SK-N-SH (cell line): ENCODE measurements around the gene RPL15. TPM values are rescaled to one million over a fixed set of nuclear protein-coding genes. Genes with fewer than 3 reads are reported as not detected.

Experiments used
- CTCF ChIA-PET: fragments of 300-600, 350-600 bp; formaldehyde crosslinking; extraction: SDS; loops from one replicate; lab custom pipeline; 2021; lab: Yijun Ruan, JAX
- POLR2A ChIA-PET: fragments of 350-600 bp; sonication (Branson Sonifier 250); formaldehyde crosslinking; extraction: SDS; loops from one replicate; lab custom pipeline; 2020; ENCODE audit warnings: antibody characterized with exemption, inconsistent platforms; lab: Yijun Ruan, JAX
- DNase-seq: peaks from one replicate; pipeline ENCODE4 v3.0.0; 2012
- H2AFZ ChIP-seq: fragments of 200-600 bp; sonication (generic); 2 replicates; pipeline ENCODE4 v1.8.1; 2016; ENCODE audit warnings: antibody characterized with exemption, mild to moderate bottlenecking, low read depth
- H3F3A ChIP-seq: fragments of 200-600 bp; sonication (generic); replicated peaks from 2 replicates; pipeline ENCODE3; 2016; ENCODE audit warnings: antibody characterized with exemption, mild to moderate bottlenecking; ENCODE audit not compliant: insufficient read depth
- H3K27ac ChIP-seq, 2 experiments: fragments of 200-500 bp in 1 of 2; fragments of 200-600 bp in 1 of 2; sonication (Bioruptor generic) in 1 of 2; sonication (generic), shearing (Covaris generic) in 1 of 2; 2 replicates each; pipeline versions ENCODE4 v1.5.1 to v1.6.1; 2014 to 2016; ENCODE audit warnings: low read depth in 2 of 2, inconsistent platforms in 1 of 2, low read length in 1 of 2, mild to moderate bottlenecking in 1 of 2, mixed read lengths in 1 of 2
- H3K27me3 ChIP-seq: fragments of 200-600 bp; sonication (generic), shearing (Covaris generic); 2 replicates; pipeline ENCODE4 v1.6.1; 2016; ENCODE audit warnings: mixed run types; ENCODE audit not compliant: insufficient read depth
- H3K36me3 ChIP-seq, 2 experiments: fragments of 200-500 bp in 1 of 2; fragments of 200-600 bp in 1 of 2; sonication (Bioruptor generic) in 1 of 2; sonication (generic) in 1 of 2; replicated peaks in 1 of 2; 2 replicates each; pipeline versions ENCODE3 to v1.5.1; 2014 to 2016; ENCODE audit warnings: low read length in 1 of 2, mild to moderate bottlenecking in 1 of 2; ENCODE audit not compliant: insufficient read depth in 2 of 2, control insufficient read depth in 1 of 2
- H3K4me1 ChIP-seq, 2 experiments: fragments of 200-500 bp in 1 of 2; fragments of 200-600 bp in 1 of 2; sonication (Bioruptor generic) in 1 of 2; sonication (generic), shearing (Covaris generic) in 1 of 2; 2 replicates each; pipeline versions ENCODE4 v1.5.1 to v1.6.1; 2014 to 2016; ENCODE audit warnings: low read depth in 1 of 2, low read length in 1 of 2, mixed run types in 1 of 2; ENCODE audit not compliant: insufficient read depth in 2 of 2, control insufficient read depth in 1 of 2
- H3K4me2 ChIP-seq: fragments of 200-600 bp; sonication (generic), shearing (Covaris generic); 2 replicates; pipeline ENCODE4 v1.6.1; 2017; ENCODE audit warnings: mixed run types
- H3K4me3 ChIP-seq, 2 experiments: fragments of 200-500 bp in 1 of 2; fragments of 200-600 bp in 1 of 2; sonication (Bioruptor generic) in 1 of 2; sonication (generic), shearing (Covaris generic) in 1 of 2; 2 replicates each; pipeline versions ENCODE4 v1.5.1 to v1.8.1; 2014 to 2016; ENCODE audit warnings: low read depth in 2 of 2, inconsistent platforms in 1 of 2, low read length in 1 of 2, mild to moderate bottlenecking in 1 of 2, mixed read lengths in 1 of 2, moderate library complexity in 1 of 2
- H3K79me2 ChIP-seq: fragments of 200-600 bp; sonication (generic); 2 replicates; pipeline ENCODE4 v1.8.1; 2017; ENCODE audit warnings: mild to moderate bottlenecking; ENCODE audit not compliant: insufficient read depth
- H3K9ac ChIP-seq: fragments of 200-600 bp; sonication (generic); 2 replicates; pipeline ENCODE4 v1.6.1; 2017; ENCODE audit warnings: mixed run types
- H3K9me2 ChIP-seq: fragments of 200-600 bp; sonication (generic); 2 replicates; pipeline ENCODE4 v1.6.1; 2017; ENCODE audit warnings: mixed run types
- H3K9me3 ChIP-seq: fragments of 200-600 bp; sonication (generic); 2 replicates; pipeline ENCODE4 v1.6.1; 2017; ENCODE audit warnings: mixed run types, mild to moderate bottlenecking, moderate library complexity
- H4K20me1 ChIP-seq: fragments of 200-600 bp; sonication (generic); 2 replicates; pipeline ENCODE4 v1.6.1; 2017; ENCODE audit warnings: mild to moderate bottlenecking, mixed run types; ENCODE audit not compliant: insufficient read depth
- CHD2 ChIP-seq: fragments of 150-350 bp; IDR thresholded peaks from 2 replicates; pipeline ENCODE4 v1.6.1; 2018; ENCODE audit warnings: low read length; ENCODE audit not compliant: partially characterized antibody
- CTCF ChIP-seq: fragments of 200-600 bp; sonication (generic); IDR thresholded peaks from 2 replicates; pipeline ENCODE4 v1.6.1; 2017; ENCODE audit warnings: antibody characterized with exemption, mild to moderate bottlenecking, moderate library complexity
- EP300 ChIP-seq, 2 experiments: IDR thresholded peaks; 2 replicates each; pipeline versions ENCODE4 v1.4.0 to v1.6.1; 2012; ENCODE audit warnings: borderline replicate concordance in 1 of 2, low read depth in 1 of 2, low read length in 1 of 2
- EZH2phosphoT487 ChIP-seq: fragments of 200-600 bp; sonication (generic); IDR thresholded peaks from 2 replicates; pipeline ENCODE4 v1.6.1; 2017; ENCODE audit warnings: low read depth, mixed run types, mild to moderate bottlenecking, antibody characterized with exemption, moderate library complexity, borderline replicate concordance
- FOSL2 ChIP-seq: IDR thresholded peaks from 2 replicates; pipeline ENCODE4 v1.4.0; 2012; ENCODE audit warnings: low read depth, mild to moderate bottlenecking, moderate library complexity, borderline replicate concordance
- FOXJ3 ChIP-seq: sonication (generic); formaldehyde crosslinking; IDR thresholded peaks from 2 replicates; pipeline ENCODE4 v1.5.1; 2020; ENCODE audit warnings: mild to moderate bottlenecking, missing genetic modification reagents
- FOXM1 ChIP-seq: IDR thresholded peaks from 2 replicates; pipeline ENCODE4 v1.4.0; 2012; ENCODE audit warnings: low read depth, mild to moderate bottlenecking
- IRF3 ChIP-seq: fragments of 150-350 bp; IDR thresholded peaks from 2 replicates; pipeline ENCODE4 v1.6.1; 2016; ENCODE audit warnings: mild to moderate bottlenecking, low read depth, low read length
- MAX ChIP-seq: IDR thresholded peaks from 2 replicates; pipeline ENCODE4 v1.4.0; 2012; ENCODE audit warnings: low read depth
- MXI1 ChIP-seq: IDR thresholded peaks from 2 replicates; pipeline ENCODE4 v1.6.1; 2012; ENCODE audit warnings: mild to moderate bottlenecking, low read depth, low read length, improper control_type of control experiment
- NFIC ChIP-seq: IDR thresholded peaks from 2 replicates; pipeline ENCODE4 v1.4.0; 2012; ENCODE audit warnings: borderline replicate concordance
- POLR2AphosphoS5 ChIP-seq: IDR thresholded peaks from 2 replicates; pipeline ENCODE4 v1.6.1; 2012; ENCODE audit warnings: low read depth, low read length
- RAD21 ChIP-seq: IDR thresholded peaks from 2 replicates; pipeline ENCODE4 v1.6.1; 2012; ENCODE audit warnings: mild to moderate bottlenecking, low read length
- RCOR1 ChIP-seq: fragments of 150-350 bp; IDR thresholded peaks from 2 replicates; pipeline ENCODE4 v1.6.1; 2017; ENCODE audit warnings: antibody characterized with exemption, low read length
- REST ChIP-seq: IDR thresholded peaks from 2 replicates; pipeline ENCODE4 v1.6.1; 2012; ENCODE audit warnings: mild to moderate bottlenecking, low read depth, low read length, moderate library complexity
- RFX5 ChIP-seq: IDR thresholded peaks from 2 replicates; pipeline ENCODE4 v1.6.1; 2012; ENCODE audit warnings: mild to moderate bottlenecking, improper control_type of control experiment, low read length
- TAF1 ChIP-seq: IDR thresholded peaks from 2 replicates; pipeline ENCODE4 v1.6.1; 2012; ENCODE audit warnings: low read depth, mild to moderate bottlenecking, low read length, moderate library complexity, borderline replicate concordance
- TCF12 ChIP-seq: IDR thresholded peaks from 2 replicates; pipeline ENCODE4 v1.4.0; 2012
- WGBS: methylation state at CpG from one replicate; pipeline ENCODE4 v1.1.6; 2017; ENCODE audit warnings: low lambda C conversion rate; 5-methylcytosine and 5-hydroxymethylcytosine counted together
- polyA plus RNA-seq, 3 experiments: library from polyadenylated mRNA; depleted of rRNA; stranded (reverse); fragments of >200 nt; gene quantifications; 2 replicates each; pipeline ENCODE4 v1.2.3, GENCODE V29; 2012

Gene RPL15
- polyA plus RNA-seq, 1 of the 3 experiments (the other 2 are of a cell fraction) = 5,582 TPM

DNA sequence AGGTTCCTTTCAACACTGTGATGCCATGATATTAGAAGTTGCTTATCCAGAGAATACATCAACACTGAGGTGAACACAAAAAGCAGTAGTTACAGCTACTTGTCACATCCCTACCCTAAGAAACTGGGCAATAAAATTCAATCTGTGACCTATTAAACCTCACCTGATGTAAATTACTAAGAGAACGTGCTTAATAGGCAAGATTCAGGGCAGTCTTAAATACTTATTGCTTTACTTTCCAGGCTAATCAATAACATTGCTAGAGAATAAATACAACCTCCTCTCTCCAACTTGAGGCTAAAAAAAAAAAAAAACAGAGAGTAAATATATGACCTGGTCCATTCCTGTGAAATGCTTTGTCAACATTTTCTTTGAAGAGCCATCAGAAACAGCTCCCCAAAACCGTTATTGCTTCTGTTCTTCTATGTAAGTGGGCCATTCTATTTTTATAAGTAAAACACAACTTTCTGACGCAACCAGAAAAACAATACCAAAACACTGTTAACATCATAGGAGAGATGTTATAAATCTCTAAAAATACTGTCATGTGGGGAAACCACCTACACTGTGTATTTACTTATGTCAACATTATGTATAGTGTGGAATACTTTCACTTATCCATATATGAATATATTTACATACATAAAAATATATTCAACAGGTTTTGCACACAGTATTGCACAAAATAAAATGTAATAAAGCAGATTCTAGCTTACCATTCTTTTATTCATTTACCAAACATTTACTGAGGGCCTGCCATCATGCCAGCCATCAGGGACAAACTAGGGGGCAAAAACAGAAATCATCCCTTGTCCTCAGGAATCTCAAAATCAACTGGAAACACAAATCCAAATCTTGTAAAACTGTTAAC, 2.8 kb upstream of the RPL15 start:
- Histone ChIP-seq H3K79me2 (peaks cover 83% of the 10 kb centered on the region), H3K36me3 (peaks cover 26 to 34% of the 10 kb centered on the region in 2 experiments), H2AFZ (no peak overlapping the region), H4K20me1 (peaks cover 16% of the 10 kb centered on the region), H3K27me3 (no peaks in the 10 kb centered on the region), H3K9ac (no peak overlapping the region), H3K9me3 (no peaks in the 10 kb centered on the region), H3F3A (peaks cover 21% of the 10 kb centered on the region), H3K4me2 (peak overlapping the region; percentile 96; the same call in 1 of the 2 replicates), H3K4me3 (no peak overlapping the region), H3K27ac (no peak overlapping the region), H3K9me2 (no peaks in the 10 kb centered on the region), H3K4me1 (peaks cover 0 to 12% of the 10 kb centered on the region in 2 experiments; a peak in 2 of 4 replicates)
- 89% methylated on average over 3 of the region's 3 CpGs for WGBS
- CTCF ChIA-PET = interaction anchor here (0.9 kb wide), 1 partner anchor 769 kb away, joined by 3 read pairs; no protein-coding TSS in a partner anchor
- TF ChIP-seq TAF1 = no peak
- POLR2A ChIA-PET = no interaction called here
- no peak for DNase-seq

DNA sequence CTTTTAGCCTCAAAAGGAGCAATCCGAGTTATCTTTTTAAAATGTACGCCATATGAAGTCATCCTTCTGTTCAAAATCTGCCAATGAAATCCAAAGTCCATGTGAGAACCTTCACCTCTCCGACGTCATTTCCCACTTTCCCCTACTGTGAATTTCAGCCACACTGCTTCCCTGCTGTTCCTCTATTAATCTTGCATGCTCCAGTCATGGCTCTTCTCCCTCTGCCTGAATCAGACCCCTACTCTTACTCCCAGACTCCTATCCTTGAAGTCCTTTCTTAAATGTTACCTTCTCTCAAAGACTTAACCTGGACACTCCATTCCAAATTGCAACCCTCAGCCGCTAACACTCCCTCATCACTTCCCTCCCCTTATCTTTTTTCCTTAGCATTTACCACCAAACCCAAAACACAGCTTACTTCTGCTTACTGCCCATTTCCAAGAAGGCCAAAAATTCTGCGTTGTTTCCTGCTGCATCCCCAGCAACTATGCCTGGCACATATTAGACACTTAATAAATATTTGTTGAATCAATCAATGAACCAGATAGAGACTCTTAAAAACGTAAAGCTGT, 1.3 kb upstream of the RPL15 start:
- no peaks in the 10 kb centered on the region for H3K9me3 ChIP-seq
- H3K36me3 ChIP-seq = peaks cover 28 to 30% of the 10 kb centered on the region in 2 experiments
- peak overlapping the region; percentile 76 for H2AFZ ChIP-seq
- peak; percentile 39 for DNase-seq
- peak overlapping the region; percentile 96 for H3K4me2 ChIP-seq
- peaks cover 31% of the 10 kb centered on the region for H4K20me1 ChIP-seq
- peaks cover 95% of the 10 kb centered on the region for H3K79me2 ChIP-seq
- no peaks in the 10 kb centered on the region for H3K9me2 ChIP-seq
- ChIA-PET CTCF (interaction anchor here (1.2 to 2.4 kb wide), 3 partner anchors 8 to 77 kb away, joined by 3 to 11 read pairs (median 7); no protein-coding TSS in a partner anchor), POLR2A (interaction anchor here (1.1 to 2.2 kb wide), 6 partner anchors 25 to 180 kb away, joined by 3 to 13 read pairs (median 6); no protein-coding TSS in a partner anchor)
- H3F3A ChIP-seq = peaks cover 32% of the 10 kb centered on the region
- no peaks in the 10 kb centered on the region for H3K27me3 ChIP-seq
- H3K4me3 ChIP-seq = peak overlapping the region; percentile 94 to 96
- peaks cover 0 to 19% of the 10 kb centered on the region in 2 experiments; a peak in 3 of 4 replicates for H3K4me1 ChIP-seq
- H3K9ac ChIP-seq = peak overlapping the region; percentile 89
- 19% methylated on average over 7 of the region's 7 CpGs for WGBS
- H3K27ac ChIP-seq = peak overlapping the region; percentile 79 to 94
- TF ChIP-seq CTCF (no peak), FOSL2 (no peak), EP300 (IDR thresholded peaks at IDR 0.05; ENCODE audit: borderline replicate concordance in 1 of 2, low read depth in 1 of 2, low read length in 1 of 2) (no peak), IRF3 (no peak), EZH2phosphoT487 (no peak), TCF12 (no peak), RFX5 (no peak), TAF1 (no peak), MXI1 (peak; percentile 56), POLR2AphosphoS5 (0 out of 2 replicates have a peak, but pooled peaks have one; percentile 37), RAD21 (no peak), MAX (peak; percentile 18; the same call in 1 of the 2 replicates), RCOR1 (no peak), CHD2 (no peak), REST (no peak), FOXJ3 (CRISPR knock-in tag) (no peak), FOXM1 (no peak), NFIC (no peak)
